Caco-2 (cell line): ENCODE measurements around the gene CDK5R1. TPM values are rescaled to one million over a fixed set of nuclear protein-coding genes. Genes with fewer than 3 reads are reported as not detected.

ENCODE experiments used
- BruUV-seq: library from RNA; stranded (reverse); fragments of 400-500 nt; replicated peaks from 2 replicates; lab custom pipeline; 2021; lab: Mats Ljungman, UMichigan
- CTCF ChIA-PET: fragments of 300-600 bp; sonication (Branson Sonifier 250); formaldehyde crosslinking; loops from one replicate; lab custom pipeline; 2022; ENCODE audit warnings: antibody characterized with exemption; lab: Charles Lee
- POLR2A ChIA-PET: fragments of 300-600 bp; sonication (Branson Sonifier 250); formaldehyde crosslinking; loops from one replicate; lab custom pipeline; 2022; ENCODE audit warnings: antibody characterized with exemption; lab: Charles Lee
- DNase-seq, 2 experiments: peaks; one replicate each; pipeline versions ENCODE4 v3.0.0 to v3.0.0-alpha.2; 2020 to 2022
- H3K27me3 ChIP-seq: replicated peaks from 2 replicates; pipeline ENCODE4 v1.6.0; 2011; ENCODE audit warnings: low read length; ENCODE audit not compliant: control insufficient read depth, insufficient read depth
- H3K36me3 ChIP-seq: 2 replicates; pipeline ENCODE4 v1.5.1; 2011; ENCODE audit warnings: low read length; ENCODE audit not compliant: control insufficient read depth, insufficient read depth
- H3K4me1 ChIP-seq: fragments of 250-450 bp; sonication (Bioruptor Pico); 2 replicates; pipeline ENCODE4 v1.5.1; 2020; ENCODE audit warnings: mild to moderate bottlenecking
- H3K4me3 ChIP-seq: 2 replicates; pipeline ENCODE4 v1.5.1; 2011; ENCODE audit warnings: low read depth, mild to moderate bottlenecking, control low read depth, low read length
- H3K9me3 ChIP-seq: fragments of 250-450 bp; sonication (Bioruptor Pico); 2 replicates; pipeline ENCODE4 v1.5.1; 2020; ENCODE audit warnings: mild to moderate bottlenecking, moderate library complexity
- H3K27ac Mint-ChIP-seq: one replicate; pipeline ENCODE4 v1.8.0; 2022; ENCODE audit warnings: mixed read lengths; ENCODE audit not compliant: unreplicated experiment
- H3K27me3 Mint-ChIP-seq: one replicate; pipeline ENCODE4 v1.8.0; 2022; ENCODE audit warnings: mixed read lengths; ENCODE audit not compliant: insufficient read depth, unreplicated experiment
- H3K36me3 Mint-ChIP-seq: one replicate; pipeline ENCODE4 v1.8.0; 2022; ENCODE audit warnings: mild to moderate bottlenecking, mixed read lengths; ENCODE audit not compliant: insufficient read depth, unreplicated experiment
- H3K4me1 Mint-ChIP-seq: one replicate; pipeline ENCODE4 v1.8.0; 2022; ENCODE audit warnings: low read depth, mixed read lengths; ENCODE audit not compliant: unreplicated experiment
- H3K4me3 Mint-ChIP-seq: one replicate; pipeline ENCODE4 v1.8.0; 2022; ENCODE audit warnings: mild to moderate bottlenecking, moderate library complexity, mixed read lengths; ENCODE audit not compliant: unreplicated experiment
- H3K9me3 Mint-ChIP-seq: one replicate; pipeline ENCODE4 v1.8.0; 2022; ENCODE audit warnings: mixed read lengths; ENCODE audit not compliant: unreplicated experiment
- CTCF ChIP-seq, 2 experiments: fragments of 200-600 bp in 1 of 2; IDR thresholded peaks; 1 replicate in 1 of 2; 2 replicates in 1 of 2; pipeline versions ENCODE4 v1.5.1 to v1.8.0; 2011 to 2022; ENCODE audit warnings: antibody characterized with exemption in 1 of 2, control low read depth in 1 of 2, inconsistent platforms in 1 of 2, low read depth in 1 of 2, low read length in 1 of 2, mild to moderate bottlenecking in 1 of 2, moderate library complexity in 1 of 2; ENCODE audit not compliant: insufficient read depth in 1 of 2, severe bottlenecking in 1 of 2, unreplicated experiment in 1 of 2
- intact Hi-C: fragments of 100-400 bp; cut with micrococcal nuclease; formaldehyde crosslinking; loops from one replicate; pipeline ENCODE4 v1.10.0; 2022; ENCODE audit not compliant: unreplicated experiment
- total RNA-seq: library from RNA; stranded (reverse); gene quantifications from 2 replicates; pipeline ENCODE4 v1.2.3, GENCODE V29; 2022

Gene CDK5R1
- total RNA-seq, 1 experiment from 2014 or later, result 6.6 TPM

DNA sequence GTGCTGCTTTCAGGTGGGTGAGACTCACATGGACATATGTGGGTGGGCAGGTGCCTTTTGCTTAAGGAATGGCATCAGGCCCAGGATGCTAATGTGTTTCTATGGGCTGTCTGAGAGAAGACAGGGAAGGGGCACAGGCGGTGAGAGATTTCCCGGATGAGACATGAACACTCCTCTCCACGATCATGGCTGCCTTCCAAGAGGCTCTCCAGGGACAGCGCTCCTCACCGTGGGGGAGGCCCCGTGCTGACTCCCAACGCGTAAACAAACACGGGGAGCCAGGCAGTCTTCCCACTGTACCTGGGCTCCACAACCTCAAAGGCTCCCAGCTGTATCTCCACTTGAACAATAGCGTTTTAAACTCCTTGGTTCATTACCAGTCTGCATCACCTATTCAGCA is 42.8 kb downstream of the CDK5R1 start:
- no peaks in the 10 kb centered on the region for H3K27me3 ChIP-seq
- Mint-ChIP-seq H3K27me3 (no peaks in the 10 kb centered on the region), H3K4me1 (peaks cover 3% of the 10 kb centered on the region), H3K4me3 (no peak overlapping the region), H3K36me3 (peaks cover 45% of the 10 kb centered on the region), H3K27ac (no peak overlapping the region), H3K9me3 (no peaks in the 10 kb centered on the region)
- BruUV-seq, result no TSS peak
- ChIA-PET POLR2A (no interaction called here), CTCF (no interaction called here)
- H3K4me1 ChIP-seq, result no peaks in the 10 kb centered on the region
- H3K9me3 ChIP-seq, result no peaks in the 10 kb centered on the region
- DNase-seq, result no peak
- H3K4me3 ChIP-seq, result no peak overlapping the region
- peaks cover 3% of the 10 kb centered on the region for H3K36me3 ChIP-seq
- intact Hi-C loops, result no loop called here
- no peak for TF ChIP-seq CTCF (IDR thresholded peaks at IDR 0.05; ENCODE audit: insufficient read depth in 1 of 2, low read depth in 1 of 2, low read length in 1 of 2, severe bottlenecking in 1 of 2, unreplicated experiment in 1 of 2)

DNA sequence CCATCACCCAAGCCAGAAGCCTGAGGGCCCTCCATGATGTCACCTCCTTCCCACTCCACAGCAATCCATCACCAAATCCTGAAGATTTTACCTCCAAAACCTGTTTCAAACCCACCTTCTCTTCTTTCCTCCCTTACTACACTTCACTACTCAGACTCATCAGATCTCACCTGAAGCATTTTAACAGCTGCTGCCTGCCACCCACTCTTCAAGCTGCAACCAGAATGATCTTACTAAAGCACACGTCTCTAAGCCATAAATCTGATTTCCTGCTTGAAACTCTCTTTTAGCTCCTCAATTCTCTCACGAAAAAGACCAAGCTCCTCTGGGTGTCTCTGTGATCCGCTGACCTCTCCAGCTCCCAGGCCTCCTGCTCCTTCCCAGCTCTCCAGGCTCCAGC is 46.5 kb downstream of the CDK5R1 start:
- intact Hi-C loops, result no loop called here
- BruUV-seq, result no TSS peak
- H3K27me3 Mint-ChIP-seq, result no peaks in the 10 kb centered on the region

DNA sequence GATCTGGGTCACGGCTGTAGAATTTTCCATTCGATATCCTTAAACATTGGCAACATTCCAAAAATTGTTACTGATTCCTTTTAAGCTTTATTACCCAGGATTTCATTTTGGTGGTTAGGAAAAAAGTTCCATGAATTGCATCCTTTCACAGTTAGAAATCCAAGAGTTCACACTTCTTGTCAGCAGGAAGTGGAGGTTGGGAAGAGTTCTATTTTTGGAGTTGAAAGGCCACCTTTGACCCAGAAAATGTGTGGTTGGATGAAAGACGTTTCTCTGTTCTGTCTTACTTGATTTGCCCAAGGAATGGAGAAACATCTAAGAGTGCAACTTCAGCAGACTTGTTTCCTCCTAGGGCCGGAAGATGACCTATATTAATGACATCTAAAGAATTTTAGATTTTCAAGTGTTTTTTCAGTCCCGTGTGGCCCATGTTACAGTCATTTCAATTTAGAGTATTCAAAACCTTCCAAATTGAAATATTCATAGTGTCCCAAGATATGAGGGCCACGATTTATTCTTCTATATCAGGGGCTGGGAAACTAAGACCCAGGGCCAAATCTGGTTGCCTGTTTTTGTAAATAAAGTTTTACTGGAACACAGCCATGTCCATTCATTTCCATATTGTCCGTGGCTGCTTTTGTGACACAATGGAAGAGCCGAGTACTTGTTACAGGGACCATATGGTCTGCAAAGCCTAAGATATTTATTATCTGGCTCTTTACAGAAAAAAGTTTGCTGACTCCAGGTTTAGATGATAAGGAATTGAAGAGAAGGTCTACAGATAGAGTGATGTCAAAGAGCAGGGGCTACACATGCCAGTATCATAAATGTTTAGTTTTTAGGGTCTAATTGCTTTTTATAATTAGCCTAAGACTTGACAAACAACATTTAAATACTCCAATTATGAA is 50.2 kb downstream of the CDK5R1 start:
- peaks cover 8% of the 10 kb centered on the region for H3K9me3 Mint-ChIP-seq
- no peak for DNase-seq
- no peak for TF ChIP-seq CTCF (IDR thresholded peaks at IDR 0.05; ENCODE audit: insufficient read depth in 1 of 2, low read depth in 1 of 2, low read length in 1 of 2, severe bottlenecking in 1 of 2, unreplicated experiment in 1 of 2)
- Histone ChIP-seq H3K4me1 (no peaks in the 10 kb centered on the region), H3K9me3 (no peaks in the 10 kb centered on the region), H3K36me3 (peaks cover 3% of the 10 kb centered on the region), H3K27me3 (no peaks in the 10 kb centered on the region), H3K4me3 (no peak overlapping the region)
- intact Hi-C loops, result no loop called here
- ChIA-PET POLR2A (no interaction called here), CTCF (interaction anchor here (0.5 kb wide), 1 partner anchor 282 kb away, joined by 3 read pairs; no protein-coding TSS in a partner anchor)
- no peak overlapping the region for H3K27ac Mint-ChIP-seq
- H3K4me1 Mint-ChIP-seq, result peaks cover 6% of the 10 kb centered on the region
- H3K36me3 Mint-ChIP-seq, result peaks cover 45% of the 10 kb centered on the region
- no peak overlapping the region for H3K4me3 Mint-ChIP-seq
- H3K27me3 Mint-ChIP-seq, result no peaks in the 10 kb centered on the region
- BruUV-seq, result no TSS peak

More for the DNA sequence above, 46.5 kb downstream of the CDK5R1 start:
- no peak overlapping the region for H3K4me3 Mint-ChIP-seq
- H3K4me3 ChIP-seq, result no peak overlapping the region
- no peaks in the 10 kb centered on the region for H3K27me3 ChIP-seq
- no peaks in the 10 kb centered on the region for H3K9me3 ChIP-seq
- no peaks in the 10 kb centered on the region for H3K4me1 ChIP-seq
- H3K36me3 ChIP-seq, result peaks cover 3% of the 10 kb centered on the region
- TF ChIP-seq CTCF (IDR thresholded peaks at IDR 0.05; ENCODE audit: insufficient read depth in 1 of 2, low read depth in 1 of 2, low read length in 1 of 2, severe bottlenecking in 1 of 2, unreplicated experiment in 1 of 2), result no peak
- ChIA-PET POLR2A (no interaction called here), CTCF (no interaction called here)
- DNase-seq, result no peak
- H3K36me3 Mint-ChIP-seq, result peaks cover 35% of the 10 kb centered on the region
- H3K27ac Mint-ChIP-seq, result no peak overlapping the region
- peaks cover 6% of the 10 kb centered on the region for H3K4me1 Mint-ChIP-seq
- H3K9me3 Mint-ChIP-seq, result no peaks in the 10 kb centered on the region

Other genes with a start within 250 kb of the CDK5R1 start
- 0.09 TPM in 1 of 2 replicates, not detected in the other for gene RHBDL3, start 221.2 kb upstream of the CDK5R1 start, total RNA-seq
- 22.7 and 26.1 TPM in 2 replicates for gene C17orf75, start 144.8 kb upstream of the CDK5R1 start, total RNA-seq
- gene ZNF207, start 136.8 kb upstream of the CDK5R1 start, total RNA-seq, result 211 and 213 TPM in 2 replicates
- 198 and 208 TPM in 2 replicates for gene PSMD11, start 42.5 kb upstream of the CDK5R1 start, total RNA-seq